ENCODE measurements around the gene ZNF574.

- TF ChIP-seq CTCF (IDR thresholded peaks at IDR 0.05; ENCODE audit: low read depth, low read length), result no peak
- no peak for TF ChIP-seq EZH2phosphoT487 (IDR thresholded peaks at IDR 0.05; ENCODE audit: low read depth)
These were observed 7.6 kb downstream of the ZNF574 start for GRCh38 chr19:42083537-42083936.
